ENCODE results near the gene CYTH1. TPM values are rescaled to one million over a fixed set of nuclear protein-coding genes. Genes with fewer than 3 reads are reported as not detected.
A peak's percentile ranks its signal among the peaks of the same experiment; 100 is the strongest.

CYTH1 gene
- total RNA-seq, 1 experiment from 2014 or later: 9.7 TPM

DNA sequence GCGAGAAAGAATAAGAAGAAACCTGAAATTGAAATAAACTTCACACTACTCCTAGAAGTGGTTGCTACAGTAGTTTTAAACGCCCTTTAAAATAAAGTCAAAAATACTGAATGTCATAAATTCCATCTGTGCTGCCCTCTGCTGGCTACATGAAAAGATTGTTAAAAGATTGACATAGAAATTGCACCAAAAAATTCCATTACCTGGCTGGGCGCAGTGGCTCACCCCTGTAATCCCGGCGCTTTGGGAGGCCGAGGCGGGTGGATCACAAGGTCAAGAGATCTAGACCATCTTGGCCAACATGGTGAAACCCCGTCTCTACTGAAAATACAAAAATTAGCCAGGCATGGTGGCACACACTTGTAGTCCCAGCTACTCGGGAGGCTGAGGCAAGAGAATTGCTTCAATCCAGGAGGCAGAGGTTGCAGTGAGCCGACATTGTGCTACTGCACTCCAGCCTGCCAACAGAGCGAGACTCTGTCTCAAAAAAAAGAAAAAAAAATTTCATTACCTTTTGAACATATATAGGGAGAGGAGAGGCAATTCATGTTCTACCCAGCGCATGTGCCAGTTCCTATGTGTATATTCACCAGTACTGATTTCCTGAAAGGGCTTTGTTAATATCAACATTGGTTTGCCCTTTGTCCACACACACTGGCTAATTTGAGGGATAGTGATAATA lies 36.5 kb downstream of the CYTH1 start:
- Histone ChIP-seq H3K23me2 (ENCODE audit: insufficient read length, low read depth, low read length, poor library complexity, severe bottlenecking) (no peaks in the 10 kb centered on the region), H3K56ac (ENCODE audit: insufficient read length, low read depth, low read length) (no peak overlapping the region), H2BK20ac (ENCODE audit: low read depth, low read length, poor library complexity, severe bottlenecking) (no peak overlapping the region), H3K4me2 (ENCODE audit: insufficient read depth, insufficient read length, low read length) (no peak overlapping the region), H2BK15ac (ENCODE audit: low read depth, low read length) (no peak overlapping the region), H3K4me1 (ENCODE audit: insufficient read depth, low read length) (peaks cover 4% of the 10 kb centered on the region; the same call in 1 of the 2 replicates), H3K27ac (ENCODE audit: insufficient read length, low read depth, low read length) (no peak overlapping the region), H4K5ac (ENCODE audit: insufficient read length, low read depth, low read length) (no peak overlapping the region), H4K8ac (replicated peaks; ENCODE audit: insufficient read length, low read depth, low read length) (no peak overlapping the region), H4K91ac (ENCODE audit: insufficient read length, low read depth, low read length) (no peak overlapping the region), H2BK5ac (ENCODE audit: insufficient read length, low read length) (no peak overlapping the region), H3K23ac (ENCODE audit: insufficient read length, low read depth, low read length) (no peak overlapping the region), H3K9me3 (ENCODE audit: control insufficient read depth, low read depth, low read length) (no peaks in the 10 kb centered on the region), H2AK5ac (ENCODE audit: insufficient read length, low read length) (no peak overlapping the region), H3K27me3 (ENCODE audit: insufficient read depth, low read length) (no peaks in the 10 kb centered on the region), H2BK12ac (ENCODE audit: insufficient read length, low read depth, low read length) (no peak overlapping the region), H3K18ac (ENCODE audit: insufficient read length, low read depth, low read length) (no peak overlapping the region), H3K79me2 (ENCODE audit: insufficient read depth, low read length) (no peaks in the 10 kb centered on the region), H2AFZ (ENCODE audit: low read length) (no peak overlapping the region), H2BK120ac (ENCODE audit: low read depth, low read length, poor library complexity, severe bottlenecking) (no peak overlapping the region), H3K4ac (ENCODE audit: low read depth, low read length) (no peak overlapping the region), H4K20me1 (ENCODE audit: control insufficient read depth, insufficient read depth, insufficient read length) (no peaks in the 10 kb centered on the region), H3K79me1 (ENCODE audit: insufficient read depth, low read depth, low read length, poor library complexity, severe bottlenecking) (no peaks in the 10 kb centered on the region), H3K9ac (ENCODE audit: extremely low read depth, insufficient read length, low read length) (no peak overlapping the region), H3K14ac (ENCODE audit: insufficient read depth, low read length) (no peak overlapping the region), H3T11ph (ENCODE audit: low read length) (no peak overlapping the region)
- no peak for DNase-seq
- Mint-ChIP-seq H3K4me3 (no peak overlapping the region), H3K27me3 (ENCODE audit: low read depth) (no peaks in the 10 kb centered on the region), H3K9me3 (no peaks in the 10 kb centered on the region), H3K4me1 (peaks cover 20 to 24% of the 10 kb centered on the region in 2 experiments), H3K27ac (no peak overlapping the region; a peak in 1 of 7 replicates), H3K36me3 (ENCODE audit: insufficient read depth in 1 of 3, low read depth in 3 of 3) (no peaks in the 10 kb centered on the region)
- no CpG with 5 or more reads among the region's 12 CpGs for WGBS (ENCODE audit: extremely low coverage, insufficient read length, low lambda C conversion rate)
- peak; percentile 72 for TF ChIP-seq CTCF (conservative IDR thresholded peaks at IDR 0.05)
